ENCODE data around the gene ST6GALNAC4.

DNA sequence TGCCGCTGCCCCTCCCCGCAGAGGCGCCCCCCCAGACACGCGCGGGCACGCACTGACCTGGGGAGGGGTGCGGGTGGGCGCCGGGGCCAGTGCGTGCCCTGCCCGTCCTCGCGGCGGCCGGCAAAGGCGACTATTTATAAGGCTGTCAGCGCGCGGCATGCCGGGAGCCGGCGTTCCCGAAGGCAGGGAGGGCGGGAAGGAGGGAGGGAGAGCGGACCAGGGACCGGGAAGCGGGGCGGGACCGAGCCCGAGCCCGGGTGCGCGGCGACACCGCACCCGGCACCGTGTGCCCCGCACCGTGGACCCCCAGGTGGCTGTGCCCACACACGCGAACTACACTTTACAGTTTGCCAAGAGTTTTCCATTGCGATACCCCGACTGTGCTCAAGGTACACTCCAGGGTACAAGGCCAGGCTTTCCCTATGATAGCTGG lies 39.3 kb downstream of the ST6GALNAC4 start, which contains the start of gene AK1:
- TF ChIP-seq, protein P1, sequence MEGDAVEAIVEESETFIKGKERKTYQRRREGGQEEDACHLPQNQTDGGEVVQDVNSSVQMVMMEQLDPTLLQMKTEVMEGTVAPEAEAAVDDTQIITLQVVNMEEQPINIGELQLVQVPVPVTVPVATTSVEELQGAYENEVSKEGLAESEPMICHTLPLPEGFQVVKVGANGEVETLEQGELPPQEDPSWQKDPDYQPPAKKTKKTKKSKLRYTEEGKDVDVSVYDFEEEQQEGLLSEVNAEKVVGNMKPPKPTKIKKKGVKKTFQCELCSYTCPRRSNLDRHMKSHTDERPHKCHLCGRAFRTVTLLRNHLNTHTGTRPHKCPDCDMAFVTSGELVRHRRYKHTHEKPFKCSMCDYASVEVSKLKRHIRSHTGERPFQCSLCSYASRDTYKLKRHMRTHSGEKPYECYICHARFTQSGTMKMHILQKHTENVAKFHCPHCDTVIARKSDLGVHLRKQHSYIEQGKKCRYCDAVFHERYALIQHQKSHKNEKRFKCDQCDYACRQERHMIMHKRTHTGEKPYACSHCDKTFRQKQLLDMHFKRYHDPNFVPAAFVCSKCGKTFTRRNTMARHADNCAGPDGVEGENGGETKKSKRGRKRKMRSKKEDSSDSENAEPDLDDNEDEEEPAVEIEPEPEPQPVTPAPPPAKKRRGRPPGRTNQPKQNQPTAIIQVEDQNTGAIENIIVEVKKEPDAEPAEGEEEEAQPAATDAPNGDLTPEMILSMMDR (IDR thresholded peaks at IDR 0.05) = no peak
- peak; percentile 26 for TF ChIP-seq POLR2A (IDR thresholded peaks at IDR 0.05)
